Chondrocyte (in vitro differentiated cells): ENCODE results near the gene PRKAG2. TPM values are rescaled to one million over a fixed set of nuclear protein-coding genes. Genes with fewer than 3 reads are reported as not detected.

Source experiments
- DNase-seq: peaks from one replicate; pipeline ENCODE4 v3.0.0; 2021; ENCODE audit warnings: mixed read lengths, low spot score
- H3K27ac Mint-ChIP-seq: one replicate; pipeline ENCODE4 v1.8.0; 2021; ENCODE audit warnings: mild to moderate bottlenecking, moderate library complexity, mixed read lengths; ENCODE audit not compliant: unreplicated experiment
- H3K27me3 Mint-ChIP-seq: 2 replicates; pipeline ENCODE4 v1.8.0; 2021; ENCODE audit warnings: low read depth, mixed read lengths
- H3K36me3 Mint-ChIP-seq: 2 replicates; pipeline ENCODE4 v1.8.0; 2021; ENCODE audit warnings: low read depth, mixed read lengths
- H3K4me1 Mint-ChIP-seq: 2 replicates; pipeline ENCODE4 v1.8.0; 2021; ENCODE audit warnings: low read depth, mild to moderate bottlenecking, mixed read lengths
- H3K4me3 Mint-ChIP-seq: one replicate; pipeline ENCODE4 v1.8.0; 2021; ENCODE audit warnings: mild to moderate bottlenecking, moderate library complexity, mixed read lengths; ENCODE audit not compliant: unreplicated experiment
- H3K9me3 Mint-ChIP-seq: 2 replicates; pipeline ENCODE4 v1.8.0; 2021; ENCODE audit warnings: low read depth, mixed read lengths
- total RNA-seq: library from RNA; stranded (reverse); gene quantifications from 3 replicates; pipeline ENCODE4 v1.2.1, GENCODE V29; 2021
- TF ChIP-seq, protein P1 (sequence below): fragments of 200-600 bp; sonication (generic); IDR thresholded peaks from 2 replicates; pipeline ENCODE4 v1.5.0; 2021; ENCODE audit warnings: antibody characterized with exemption, mild to moderate bottlenecking, moderate library complexity

The PRKAG2 gene
- total RNA-seq, 1 donor from 2014 or later, result 35.4 TPM

DNA sequence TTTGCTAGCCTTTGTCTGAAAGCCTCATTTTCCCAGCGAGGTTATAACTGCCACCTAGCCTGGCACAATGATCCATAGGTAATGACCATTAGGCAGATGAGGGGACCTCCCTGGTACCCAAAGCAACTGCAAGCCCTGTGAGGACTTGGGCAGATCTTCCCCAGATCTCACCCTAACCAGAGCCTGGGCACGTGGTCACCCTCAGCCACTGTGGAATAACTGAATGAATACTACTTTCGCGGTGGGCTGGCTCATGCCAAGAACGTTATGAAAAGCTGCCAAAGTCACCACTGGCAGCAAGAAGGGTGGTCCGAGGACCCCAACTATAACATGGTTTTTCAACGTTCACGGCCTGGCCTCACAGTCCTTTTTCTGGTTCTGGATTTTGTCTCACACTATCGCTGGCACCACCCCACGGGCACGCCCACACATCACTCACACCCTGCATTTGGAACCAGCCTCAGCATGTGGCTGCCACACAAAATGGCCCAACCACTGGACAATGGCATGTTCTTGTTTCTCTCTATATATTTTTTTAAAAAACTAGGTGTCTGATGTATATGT, 3.4 kb downstream of the PRKAG2 start:
- Mint-ChIP-seq H3K9me3 (no peaks in the 10 kb centered on the region), H3K4me1 (peaks cover 16% of the 10 kb centered on the region), H3K27me3 (peaks cover 3% of the 10 kb centered on the region), H3K27ac (no peak overlapping the region), H3K36me3 (no peaks in the 10 kb centered on the region), H3K4me3 (no peak overlapping the region)
- peak; percentile 36 for DNase-seq
- TF ChIP-seq, protein P1, sequence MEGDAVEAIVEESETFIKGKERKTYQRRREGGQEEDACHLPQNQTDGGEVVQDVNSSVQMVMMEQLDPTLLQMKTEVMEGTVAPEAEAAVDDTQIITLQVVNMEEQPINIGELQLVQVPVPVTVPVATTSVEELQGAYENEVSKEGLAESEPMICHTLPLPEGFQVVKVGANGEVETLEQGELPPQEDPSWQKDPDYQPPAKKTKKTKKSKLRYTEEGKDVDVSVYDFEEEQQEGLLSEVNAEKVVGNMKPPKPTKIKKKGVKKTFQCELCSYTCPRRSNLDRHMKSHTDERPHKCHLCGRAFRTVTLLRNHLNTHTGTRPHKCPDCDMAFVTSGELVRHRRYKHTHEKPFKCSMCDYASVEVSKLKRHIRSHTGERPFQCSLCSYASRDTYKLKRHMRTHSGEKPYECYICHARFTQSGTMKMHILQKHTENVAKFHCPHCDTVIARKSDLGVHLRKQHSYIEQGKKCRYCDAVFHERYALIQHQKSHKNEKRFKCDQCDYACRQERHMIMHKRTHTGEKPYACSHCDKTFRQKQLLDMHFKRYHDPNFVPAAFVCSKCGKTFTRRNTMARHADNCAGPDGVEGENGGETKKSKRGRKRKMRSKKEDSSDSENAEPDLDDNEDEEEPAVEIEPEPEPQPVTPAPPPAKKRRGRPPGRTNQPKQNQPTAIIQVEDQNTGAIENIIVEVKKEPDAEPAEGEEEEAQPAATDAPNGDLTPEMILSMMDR, result no peak

DNA sequence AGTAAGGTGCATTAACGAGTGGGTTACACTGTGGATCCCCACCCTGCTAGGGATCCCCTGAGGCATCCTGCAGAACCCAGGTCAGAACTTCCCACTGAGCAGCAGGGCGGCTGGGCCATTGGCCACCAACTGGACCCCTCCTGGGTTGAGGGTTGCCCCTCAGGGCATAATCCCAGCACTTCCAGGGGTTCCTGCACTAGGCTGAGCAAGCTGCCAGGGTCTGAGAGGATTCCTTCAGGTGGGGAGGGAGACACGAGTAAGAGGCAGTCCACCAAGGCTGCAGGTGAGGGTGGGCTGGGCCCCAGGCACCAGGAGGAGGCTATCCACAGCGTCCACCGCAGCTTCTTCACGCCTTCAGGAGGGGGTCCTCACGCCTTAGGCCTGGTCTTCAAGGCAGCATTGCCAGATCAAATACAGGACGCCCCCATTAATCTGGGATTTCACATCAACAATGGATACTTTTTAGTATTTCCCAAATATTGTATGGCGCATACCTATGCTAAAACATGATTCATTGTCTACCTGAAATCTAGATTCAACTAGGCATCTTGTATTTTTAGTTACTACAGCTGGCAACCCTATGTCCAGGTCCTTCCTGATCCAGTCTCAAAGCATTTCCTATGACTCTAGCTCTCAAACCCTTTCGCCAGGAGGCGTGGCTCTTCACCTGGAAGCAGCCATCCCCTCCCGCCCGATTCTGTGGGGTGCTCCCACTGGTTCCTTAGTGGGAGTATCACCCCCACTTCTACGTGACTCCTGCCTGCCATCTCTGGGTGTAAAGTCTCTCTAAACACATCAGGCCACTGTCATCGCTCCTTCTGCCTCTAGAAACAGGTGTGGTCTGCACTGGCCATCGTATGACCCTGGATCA, 4.1 kb downstream of the PRKAG2 start:
- H3K9me3 Mint-ChIP-seq, result no peaks in the 10 kb centered on the region
- peaks cover 16% of the 10 kb centered on the region for H3K4me1 Mint-ChIP-seq
- no peak overlapping the region for H3K27ac Mint-ChIP-seq
- TF ChIP-seq, protein P1, result no peak
- H3K4me3 Mint-ChIP-seq, result no peak overlapping the region
- H3K27me3 Mint-ChIP-seq, result peaks cover 2% of the 10 kb centered on the region
- no peaks in the 10 kb centered on the region for H3K36me3 Mint-ChIP-seq
- peak; percentile 50 for DNase-seq

- H3K36me3 Mint-ChIP-seq, result no peaks in the 10 kb centered on the region
- peak; percentile 38 for DNase-seq
- H3K4me1 Mint-ChIP-seq, result peaks cover 15% of the 10 kb centered on the region
- no peak overlapping the region for H3K27ac Mint-ChIP-seq
- no peaks in the 10 kb centered on the region for H3K9me3 Mint-ChIP-seq
- peaks cover 2% of the 10 kb centered on the region for H3K27me3 Mint-ChIP-seq
- no peak overlapping the region for H3K4me3 Mint-ChIP-seq
- TF ChIP-seq, protein P1, result no peak
Observed at GRCh38 chr7:151871904-151872303, 5.0 kb downstream of the PRKAG2 start.

GRCh38 chr7:151871189-151871735, 5.7 kb downstream of the PRKAG2 start:
- Mint-ChIP-seq H3K4me1 (peaks cover 9% of the 10 kb centered on the region), H3K4me3 (no peak overlapping the region)

More at GRCh38 chr7:151871189-151871735, 5.7 kb downstream of the PRKAG2 start:
- Mint-ChIP-seq H3K27ac (no peak overlapping the region), H3K36me3 (no peaks in the 10 kb centered on the region), H3K9me3 (no peaks in the 10 kb centered on the region), H3K27me3 (peaks cover 2% of the 10 kb centered on the region)
- peak; percentile 34 for DNase-seq
- TF ChIP-seq, protein P1, result no peak
